GM12878 (cell line): ENCODE data around the gene SETD1A. TPM values are rescaled to one million over a fixed set of nuclear protein-coding genes. Genes with fewer than 3 reads are reported as not detected.

ENCODE experiments used
- ATAC-seq: fragments of 200-7000 bp; cut with Tn5 transposase; 3 replicates; pipeline ENCODE4 v1.9.1; 2020; ENCODE audit warnings: mild to moderate bottlenecking, moderate library complexity
- BruUV-seq: library from RNA; stranded (reverse); fragments of 400-500 nt; replicated peaks from 2 replicates; lab custom pipeline; 2021; lab: Mats Ljungman, UMichigan
- CTCF ChIA-PET: fragments of 300-600 bp; sonication (Branson Sonifier 250); formaldehyde crosslinking; extraction: SDS; loops from one replicate; lab custom pipeline; 2021; ENCODE audit warnings: inconsistent platforms; lab: Yijun Ruan, JAX
- POLR2A ChIA-PET: fragments of 350-600 bp; formaldehyde crosslinking; extraction: SDS; loops from one replicate; lab custom pipeline; 2021; ENCODE audit warnings: inconsistent platforms; lab: Charles Lee
- RAD21 ChIA-PET: fragments of 300-600 bp; sonication (Branson Sonifier 250); formaldehyde crosslinking; loops from one replicate; lab custom pipeline; 2023; ENCODE audit warnings: antibody characterized with exemption; ENCODE audit not compliant: unreplicated experiment; lab: Charles Lee
- SMC1A ChIA-PET: fragments of 300-600 bp; sonication (Branson Sonifier 250); formaldehyde crosslinking; loops from one replicate; lab custom pipeline; 2023; ENCODE audit not compliant: unreplicated experiment, uncharacterized antibody; lab: Charles Lee
- DNase-seq: peaks from one replicate; pipeline ENCODE4 v3.0.0-alpha.2; 2011; ENCODE audit warnings: low read depth, low spot score
- FAIRE-seq: peaks from 3 replicates; lab custom pipeline; 2011; peaks lifted over from hg19 to GRCh38; lab: Jason Lieb, UNC
- H2AFZ ChIP-seq: 2 replicates; pipeline ENCODE4 v1.6.0; 2011; ENCODE audit warnings: low read depth, low read length, control low read depth; ENCODE audit not compliant: control insufficient read depth
- H3K27ac ChIP-seq: 2 replicates; pipeline ENCODE4 v1.5.1; 2011; ENCODE audit warnings: control low read depth; ENCODE audit not compliant: control insufficient read depth, insufficient read depth
- H3K27me3 ChIP-seq, 2 experiments: replicated peaks in 1 of 2; 2 replicates each; pipeline versions ENCODE4 v1.6.0 to v1.6.1; 2011; ENCODE audit warnings: low read length in 1 of 2; ENCODE audit not compliant: control insufficient read depth in 2 of 2, insufficient read depth in 2 of 2
- H3K36me3 ChIP-seq, 2 experiments: 2 replicates each; pipeline ENCODE4 v1.5.1; 2011; ENCODE audit warnings: low read length in 1 of 2; ENCODE audit not compliant: control insufficient read depth in 2 of 2, insufficient read depth in 2 of 2
- H3K4me1 ChIP-seq: 2 replicates; pipeline ENCODE4 v1.6.1; 2011; ENCODE audit warnings: mild to moderate bottlenecking, low read length, moderate library complexity, mixed read lengths; ENCODE audit not compliant: control insufficient read depth, insufficient read depth
- H3K4me2 ChIP-seq: 2 replicates; pipeline ENCODE4 v1.6.0; 2011; ENCODE audit warnings: control low read depth; ENCODE audit not compliant: control insufficient read depth, insufficient read depth
- H3K4me3 ChIP-seq: fragments of 200-600 bp; sonication (generic); 2 replicates; pipeline ENCODE4 v1.5.1; 2016
- H3K79me2 ChIP-seq: 2 replicates; pipeline ENCODE4 v1.6.0; 2011; ENCODE audit warnings: low read length; ENCODE audit not compliant: control insufficient read depth, insufficient read depth
- H3K9ac ChIP-seq: 2 replicates; pipeline ENCODE4 v1.8.0; 2011; ENCODE audit warnings: low read length, control low read depth, mixed read lengths; ENCODE audit not compliant: control insufficient read depth, insufficient read depth
- H3K9me3 ChIP-seq: replicated peaks from 3 replicates; pipeline ENCODE4 v1.5.1; 2011; ENCODE audit warnings: mild to moderate bottlenecking, low read length; ENCODE audit not compliant: control insufficient read depth, insufficient read depth
- H4K20me1 ChIP-seq: 2 replicates; pipeline ENCODE4 v1.6.0; 2011; ENCODE audit not compliant: control insufficient read depth, insufficient read depth
- ATF7 ChIP-seq: fragments of 450-650 bp; IDR thresholded peaks from 2 replicates; pipeline ENCODE4 v1.6.1; 2016; ENCODE audit warnings: low read depth, mild to moderate bottlenecking
- CBFB ChIP-seq: IDR thresholded peaks from 2 replicates; pipeline ENCODE4 v1.6.1; 2016; ENCODE audit warnings: antibody characterized with exemption, low read depth
- EP300 ChIP-seq, 2 experiments: fragments of 150-350 bp in 1 of 2; IDR thresholded peaks; 2 replicates each; pipeline ENCODE4 v1.6.1; 2011 to 2012; ENCODE audit warnings: low read depth in 2 of 2, low read length in 2 of 2, borderline replicate concordance in 1 of 2, improper control_type of control experiment in 1 of 2, inconsistent platforms in 1 of 2; ENCODE audit not compliant: control insufficient read depth in 1 of 2
- FOXK2 ChIP-seq: fragments of 450-650 bp; IDR thresholded peaks from 2 replicates; pipeline ENCODE4 v1.6.1; 2017; ENCODE audit warnings: mild to moderate bottlenecking, moderate library complexity
- GATAD2B ChIP-seq: fragments of 450-650 bp; conservative IDR thresholded peaks from 2 replicates; pipeline ENCODE4 v1.6.1; 2017; ENCODE audit warnings: low read depth, mild to moderate bottlenecking, moderate library complexity
- HDAC2 ChIP-seq: fragments of 200-600 bp; sonication (generic); IDR thresholded peaks from 2 replicates; pipeline ENCODE4 v1.6.1; 2017
- HDAC6 ChIP-seq: fragments of 200-600 bp; sonication (generic); IDR thresholded peaks from one replicate; pipeline ENCODE4 v1.8.0; 2017; ENCODE audit warnings: antibody characterized with exemption; ENCODE audit not compliant: unreplicated experiment
- IKZF1 ChIP-seq: fragments of 450-650 bp; conservative IDR thresholded peaks from 2 replicates; pipeline ENCODE4 v1.6.1; 2017; ENCODE audit warnings: antibody characterized with exemption, mild to moderate bottlenecking
- IRF4 ChIP-seq: IDR thresholded peaks from 2 replicates; pipeline ENCODE4 v1.6.1; 2011; ENCODE audit warnings: low read depth, low read length
- MTA2 ChIP-seq: fragments of 450-650 bp; IDR thresholded peaks from 2 replicates; pipeline ENCODE4 v1.6.1; 2016; ENCODE audit warnings: low read depth, mild to moderate bottlenecking, moderate library complexity
- NR2F1 ChIP-seq: fragments of 450-650 bp; conservative IDR thresholded peaks from 2 replicates; pipeline ENCODE4 v1.6.1; 2017; ENCODE audit warnings: mild to moderate bottlenecking
- POLR2AphosphoS2 ChIP-seq: IDR thresholded peaks from 2 replicates; pipeline ENCODE4 v1.6.1; 2011; ENCODE audit warnings: low read depth, mild to moderate bottlenecking, low read length, improper control_type of control experiment, moderate library complexity
- POLR2AphosphoS5 ChIP-seq: IDR thresholded peaks from 2 replicates; pipeline ENCODE4 v1.6.1; 2011; ENCODE audit warnings: mild to moderate bottlenecking, low read length, inconsistent platforms
- RAD51 ChIP-seq: fragments of 450-650 bp; IDR thresholded peaks from 2 replicates; pipeline ENCODE4 v1.6.1; 2016; ENCODE audit warnings: moderate library complexity, mild to moderate bottlenecking, inconsistent platforms
- RB1 ChIP-seq: fragments of 450-650 bp; formaldehyde crosslinking; IDR thresholded peaks from 2 replicates; pipeline ENCODE4 v1.6.1; 2017; ENCODE audit warnings: mild to moderate bottlenecking, borderline replicate concordance
- RELA ChIP-seq: fragments of 450-650 bp; IDR thresholded peaks from 2 replicates; pipeline ENCODE4 v1.8.0; 2014; ENCODE audit warnings: borderline replicate concordance; ENCODE audit not compliant: partially characterized antibody
- RUNX3 ChIP-seq: IDR thresholded peaks from 2 replicates; pipeline ENCODE4 v1.6.1; 2012; ENCODE audit warnings: low read length, inconsistent platforms
- SMAD5 ChIP-seq: IDR thresholded peaks from 2 replicates; pipeline ENCODE4 v1.6.1; 2016; ENCODE audit warnings: antibody characterized with exemption, low read depth
- TCF3 ChIP-seq: IDR thresholded peaks from 2 replicates; pipeline ENCODE4 v1.6.1; 2012; ENCODE audit warnings: low read depth, mild to moderate bottlenecking, low read length, borderline replicate concordance; ENCODE audit not compliant: insufficient read depth
- USF2 ChIP-seq: IDR thresholded peaks from 2 replicates; pipeline ENCODE4 v1.6.1; 2011; ENCODE audit warnings: low read depth, low read length, improper control_type of control experiment, borderline replicate concordance
- WGBS: methylation state at CpG from one replicate; pipeline ENCODE4 v1.1.6; 2016; ENCODE audit warnings: low lambda C conversion rate; ENCODE audit not compliant: insufficient replicate concordance, insufficient coverage; ENCODE audit errors: missing lambda C conversion rate; 5-methylcytosine and 5-hydroxymethylcytosine counted together
- in situ Hi-C: fragments of 300-500 bp; cut with MboI; formaldehyde crosslinking; loops from 9 replicates; pipeline ENCODE4 v1.14.3; 2018; ENCODE audit warnings: mixed read lengths
- intact Hi-C: fragments of 100-400 bp; cut with micrococcal nuclease; formaldehyde crosslinking; loops from one replicate; pipeline ENCODE4 v1.14.2; 2022; ENCODE audit not compliant: unreplicated experiment
- polyA plus RNA-seq, 11 experiments: library from polyadenylated mRNA; depleted of rRNA in 4 of 11; unstranded in 6 of 11; stranded (reverse) in 5 of 11; fragments of >200 nt; fragmentation: Nextera tagmentation in 4 of 11; fragmentation: Illumina TruSeq in 1 of 11; extraction: Ambion mirVana in 4 of 11; extraction: Trizol in 1 of 11; gene quantifications; 1 replicate in 1 of 11; 2 replicates in 10 of 11; pipeline versions ENCODE4 v1.2.1 to v1.2.3, GENCODE V29; 2011 to 2016; ENCODE audit warnings: inconsistent platforms in 2 of 11, missing spikeins in 2 of 11, low read depth in 1 of 11
- total RNA-seq, 4 experiments: library from RNA; depleted of rRNA in 3 of 4; stranded (reverse); fragments of >200 nt in 3 of 4; fragmentation: Illumina TruSeq in 1 of 4; extraction: Trizol in 1 of 4; gene quantifications; 2 replicates each; pipeline versions ENCODE4 v1.2.1 to v1.2.3, GENCODE V29; 2013 to 2021
- TF ChIP-seq, protein P1 (sequence below): IDR thresholded peaks from 2 replicates; pipeline ENCODE4 v1.6.1; 2011; ENCODE audit warnings: borderline replicate concordance, low read depth, mild to moderate bottlenecking, moderate library complexity, mixed read lengths, low read length; ENCODE audit not compliant: insufficient read depth; ENCODE audit errors: extremely low read length

The SETD1A gene
- total and polyA plus RNA-seq, 10 of the 15 experiments (the other 5 are each of a cell fraction or from before 2014, with no cell fraction given) = 0.02 to 25.9 (median 4.9) TPM

- ChIA-PET CTCF (interaction anchor here (0.6 to 2.0 kb wide), 6 partner anchors 8 to 496 kb away, joined by 3 to 14 read pairs (median 4); partner anchors contain the start of gene BCL7C), RAD21 (interaction anchor here (0.6 to 0.7 kb wide), 2 partner anchors 168 to 255 kb away, joined by 3 read pairs; partner anchors contain the start of gene KAT8), SMC1A (interaction anchor here (0.5 to 1.7 kb wide), 2 partner anchors 8 to 103 kb away, joined by 3 to 5 read pairs; no protein-coding TSS in a partner anchor), POLR2A (interaction anchor here (0.6 to 1.2 kb wide), 6 partner anchors 46 to 1175 kb away, joined by 3 to 7 read pairs (median 4); partner anchors contain the start of gene ZNF267)
- Histone ChIP-seq H3K79me2 (peaks cover 19% of the 10 kb centered on the region), H3K4me3 (peak within 1 kb of the TSS; percentile 99), H3K9me3 (no peaks in the 10 kb centered on the region), H3K27me3 (no peaks in the 10 kb centered on the region), H4K20me1 (no peaks in the 10 kb centered on the region), H3K4me2 (peak within 1 kb of the TSS; percentile 77), H3K27ac (peak within 1 kb of the TSS; percentile 82), H2AFZ (peak within 1 kb of the TSS; percentile 54), H3K36me3 (0 out of 4 replicates have a peak, but pooled peaks cover 1 to 8% of the 10 kb centered on the region in 2 experiments), H3K9ac (peak within 1 kb of the TSS; percentile 82), H3K4me1 (peaks cover 13% of the 10 kb centered on the region)
- in situ Hi-C loops = no loop called here
- ATAC-seq = peak; percentile 88
- no peak for FAIRE-seq
- intact Hi-C loops = no loop called here
- BruUV-seq = no TSS peak
- 1% methylated on average over 40 of the region's 70 CpGs for WGBS
- no peak for DNase-seq
- no peak for TF ChIP-seq HDAC6
- peak; percentile 94 for TF ChIP-seq GATAD2B
- TF ChIP-seq RELA = peak; percentile 7
- peak; percentile 69; the same call in 1 of the 2 replicates for TF ChIP-seq RB1
- no peak for TF ChIP-seq FOXK2
- peak; percentile 75 for TF ChIP-seq IRF4
- 0 out of 2 replicates have a peak, but pooled peaks have one; percentile 1 for TF ChIP-seq TCF3
- TF ChIP-seq RAD51 = peak; percentile 67
- peak; percentile 20; the same call in 1 of the 2 replicates for TF ChIP-seq MTA2
- TF ChIP-seq IKZF1 = peak; percentile 93
- peak; percentile 81 for TF ChIP-seq CBFB
- TF ChIP-seq, protein P1, sequence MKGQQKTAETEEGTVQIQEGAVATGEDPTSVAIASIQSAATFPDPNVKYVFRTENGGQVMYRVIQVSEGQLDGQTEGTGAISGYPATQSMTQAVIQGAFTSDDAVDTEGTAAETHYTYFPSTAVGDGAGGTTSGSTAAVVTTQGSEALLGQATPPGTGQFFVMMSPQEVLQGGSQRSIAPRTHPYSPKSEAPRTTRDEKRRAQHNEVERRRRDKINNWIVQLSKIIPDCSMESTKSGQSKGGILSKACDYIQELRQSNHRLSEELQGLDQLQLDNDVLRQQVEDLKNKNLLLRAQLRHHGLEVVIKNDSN = peak; percentile 67
- 0 out of 2 replicates have a peak, but pooled peaks have one; percentile 14 for TF ChIP-seq ATF7
- TF ChIP-seq EP300 (IDR thresholded peaks at IDR 0.05; ENCODE audit: borderline replicate concordance in 1 of 2, control insufficient read depth in 1 of 2, low read depth in 2 of 2, low read length in 2 of 2) = 0 out of 4 replicates have a peak, but pooled peaks of 1 of the 2 experiments have one; percentile 24
- peak; percentile 38 for TF ChIP-seq RUNX3
- peak; percentile 75 for TF ChIP-seq POLR2AphosphoS5
- peak; percentile 33 for TF ChIP-seq USF2
- peak; percentile 63; the same call in 1 of the 2 replicates for TF ChIP-seq NR2F1
- no peak for TF ChIP-seq SMAD5
- no peak for TF ChIP-seq HDAC2
- TF ChIP-seq POLR2AphosphoS2 = peak; percentile 67
These were observed 8.6 kb upstream of the SETD1A start, which contains the start of gene ORAI3 for GRCh38 chr16:30948667-30949649. Gene ORAI3 (plus strand): TSS chr16:30949068. CDS start chr16:30949290, 222 bp downstream.
